Progenitor cell of endocrine pancreas (in vitro differentiated cells): ENCODE results near the gene CYP27A1. TPM values are rescaled to one million over a fixed set of nuclear protein-coding genes. Genes with fewer than 3 reads are reported as not detected.

Experiments used
- DNase-seq: peaks from one replicate; pipeline ENCODE4 v3.0.0; 2021; ENCODE audit warnings: low spot score; ENCODE audit not compliant: unreplicated experiment
- H3K27ac Mint-ChIP-seq: 2 replicates; pipeline ENCODE4 v1.8.0; 2021; ENCODE audit warnings: mild to moderate bottlenecking, moderate library complexity, mixed read lengths
- H3K27me3 Mint-ChIP-seq: 2 replicates; pipeline ENCODE4 v1.8.0; 2021; ENCODE audit warnings: mixed read lengths
- H3K36me3 Mint-ChIP-seq: 2 replicates; pipeline ENCODE4 v1.8.0; 2022; ENCODE audit warnings: mixed read lengths; ENCODE audit not compliant: insufficient read depth
- H3K4me1 Mint-ChIP-seq: 2 replicates; pipeline ENCODE4 v1.8.0; 2021; ENCODE audit warnings: low read depth, mixed read lengths
- H3K4me3 Mint-ChIP-seq: 2 replicates; pipeline ENCODE4 v1.8.0; 2021; ENCODE audit warnings: low read depth, mild to moderate bottlenecking, moderate library complexity, mixed read lengths
- H3K9me3 Mint-ChIP-seq: 2 replicates; pipeline ENCODE4 v1.8.0; 2021; ENCODE audit warnings: low read depth, mixed read lengths
- total RNA-seq: library from RNA; stranded (reverse); gene quantifications from 2 replicates; pipeline ENCODE4 v1.2.1, GENCODE V29; 2021
- TF ChIP-seq, protein P1 (sequence below): fragments of 200-600 bp; sonication (generic); IDR thresholded peaks from one replicate; pipeline ENCODE4 v1.5.0; 2021; ENCODE audit warnings: antibody characterized with exemption, mild to moderate bottlenecking; ENCODE audit not compliant: unreplicated experiment

The CYP27A1 gene
- total RNA-seq, 1 donor from 2014 or later = 16.4 TPM

- TF ChIP-seq, protein P1, sequence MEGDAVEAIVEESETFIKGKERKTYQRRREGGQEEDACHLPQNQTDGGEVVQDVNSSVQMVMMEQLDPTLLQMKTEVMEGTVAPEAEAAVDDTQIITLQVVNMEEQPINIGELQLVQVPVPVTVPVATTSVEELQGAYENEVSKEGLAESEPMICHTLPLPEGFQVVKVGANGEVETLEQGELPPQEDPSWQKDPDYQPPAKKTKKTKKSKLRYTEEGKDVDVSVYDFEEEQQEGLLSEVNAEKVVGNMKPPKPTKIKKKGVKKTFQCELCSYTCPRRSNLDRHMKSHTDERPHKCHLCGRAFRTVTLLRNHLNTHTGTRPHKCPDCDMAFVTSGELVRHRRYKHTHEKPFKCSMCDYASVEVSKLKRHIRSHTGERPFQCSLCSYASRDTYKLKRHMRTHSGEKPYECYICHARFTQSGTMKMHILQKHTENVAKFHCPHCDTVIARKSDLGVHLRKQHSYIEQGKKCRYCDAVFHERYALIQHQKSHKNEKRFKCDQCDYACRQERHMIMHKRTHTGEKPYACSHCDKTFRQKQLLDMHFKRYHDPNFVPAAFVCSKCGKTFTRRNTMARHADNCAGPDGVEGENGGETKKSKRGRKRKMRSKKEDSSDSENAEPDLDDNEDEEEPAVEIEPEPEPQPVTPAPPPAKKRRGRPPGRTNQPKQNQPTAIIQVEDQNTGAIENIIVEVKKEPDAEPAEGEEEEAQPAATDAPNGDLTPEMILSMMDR = no peak
- peaks cover 9% of the 10 kb centered on the region for H3K36me3 Mint-ChIP-seq
- peaks cover 16% of the 10 kb centered on the region for H3K4me1 Mint-ChIP-seq
- DNase-seq = no peak
- no peak overlapping the region for H3K4me3 Mint-ChIP-seq
- peak overlapping the region; percentile 10 for H3K27ac Mint-ChIP-seq
- H3K27me3 Mint-ChIP-seq = no peaks in the 10 kb centered on the region
- H3K9me3 Mint-ChIP-seq = peaks cover 11% of the 10 kb centered on the region
Measured at GRCh38 chr2:218804817-218805216, 22.9 kb downstream of the CYP27A1 start.

DNA sequence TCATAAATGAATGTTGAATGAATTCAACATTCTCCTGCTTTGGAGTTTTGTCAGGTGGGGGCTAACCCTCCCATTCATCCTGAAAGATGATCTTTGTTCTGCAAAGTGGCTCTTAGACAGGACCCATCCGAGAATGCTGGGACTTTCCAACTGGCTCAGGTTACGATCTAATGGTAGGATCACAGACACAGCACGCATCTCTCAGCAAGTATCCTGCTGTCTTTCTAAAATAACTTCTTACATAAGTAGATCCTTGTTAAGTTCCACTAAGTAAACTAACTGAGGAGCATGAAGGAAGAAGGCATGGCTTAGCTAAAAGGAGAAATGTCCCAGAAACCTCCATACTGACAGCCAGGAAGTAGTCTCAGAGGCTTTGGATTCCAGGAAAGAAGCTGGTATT, 23.7 kb downstream of the CYP27A1 start:
- H3K27me3 Mint-ChIP-seq = no peaks in the 10 kb centered on the region
- H3K27ac Mint-ChIP-seq = no peak overlapping the region
- H3K4me3 Mint-ChIP-seq = no peak overlapping the region
- H3K4me1 Mint-ChIP-seq = peaks cover 11% of the 10 kb centered on the region
- no peak for DNase-seq
- H3K9me3 Mint-ChIP-seq = peaks cover 11% of the 10 kb centered on the region
- H3K36me3 Mint-ChIP-seq = peaks cover 9% of the 10 kb centered on the region
- TF ChIP-seq, protein P1 = no peak

GRCh38 chr2:218806346-218806978, 24.5 kb downstream of the CYP27A1 start:
- peaks cover 11% of the 10 kb centered on the region for H3K9me3 Mint-ChIP-seq
- H3K4me1 Mint-ChIP-seq = peaks cover 11% of the 10 kb centered on the region
- H3K27ac Mint-ChIP-seq = no peak overlapping the region
- H3K36me3 Mint-ChIP-seq = peaks cover 11% of the 10 kb centered on the region
- TF ChIP-seq, protein P1 = no peak
- H3K27me3 Mint-ChIP-seq = no peaks in the 10 kb centered on the region
- no peak overlapping the region for H3K4me3 Mint-ChIP-seq
- DNase-seq = no peak

GRCh38 chr2:218807626-218808025, 25.7 kb downstream of the CYP27A1 start:
- Mint-ChIP-seq H3K9me3 (peaks cover 11% of the 10 kb centered on the region), H3K4me3 (no peak overlapping the region), H3K36me3 (peaks cover 14% of the 10 kb centered on the region), H3K27me3 (no peaks in the 10 kb centered on the region), H3K4me1 (peaks cover 5% of the 10 kb centered on the region), H3K27ac (no peak overlapping the region)
- DNase-seq = no peak
- TF ChIP-seq, protein P1 = no peak

GRCh38 chr2:218809515-218809914, 27.6 kb downstream of the CYP27A1 start:
- TF ChIP-seq, protein P1 = no peak
- peaks cover 5% of the 10 kb centered on the region for H3K4me1 Mint-ChIP-seq
- no peaks in the 10 kb centered on the region for H3K27me3 Mint-ChIP-seq
- DNase-seq = no peak
- H3K9me3 Mint-ChIP-seq = peaks cover 8% of the 10 kb centered on the region
- H3K27ac Mint-ChIP-seq = no peak overlapping the region
- H3K36me3 Mint-ChIP-seq = peaks cover 18% of the 10 kb centered on the region
- no peak overlapping the region for H3K4me3 Mint-ChIP-seq
